IMR-90 (cell line): ENCODE measurements around the gene E2F3.

Source experiments
- CTCF ChIP-seq: conservative IDR thresholded peaks from 2 replicates; pipeline ENCODE4 v1.5.1; 2012; ENCODE audit warnings: mild to moderate bottlenecking, low read depth, low read length, improper control_type of control experiment
- MAFK ChIP-seq: IDR thresholded peaks from 2 replicates; pipeline ENCODE4 v1.6.1; 2012; ENCODE audit warnings: low read depth, low read length, improper control_type of control experiment
- NFE2L2 ChIP-seq: fragments of 150-350 bp; IDR thresholded peaks from 2 replicates; pipeline ENCODE4 v1.6.1; 2016; ENCODE audit warnings: low read depth, mild to moderate bottlenecking, low read length
- POLR2A ChIP-seq: IDR thresholded peaks from 2 replicates; pipeline ENCODE4 v1.6.1; 2012; ENCODE audit warnings: mild to moderate bottlenecking, low read depth, low read length
- RAD21 ChIP-seq: IDR thresholded peaks from 2 replicates; pipeline ENCODE4 v1.6.1; 2012; ENCODE audit warnings: low read length, improper control_type of control experiment

- TF ChIP-seq POLR2A: no peak
- TF ChIP-seq CTCF: no peak
- TF ChIP-seq RAD21: no peak
- no peak for TF ChIP-seq MAFK
- TF ChIP-seq NFE2L2: no peak
These were observed 35.4 kb upstream of the E2F3 start for GRCh38 chr6:20366082-20366830.
